Measurements from ENCODE around the gene PPP1R9A.

DNA sequence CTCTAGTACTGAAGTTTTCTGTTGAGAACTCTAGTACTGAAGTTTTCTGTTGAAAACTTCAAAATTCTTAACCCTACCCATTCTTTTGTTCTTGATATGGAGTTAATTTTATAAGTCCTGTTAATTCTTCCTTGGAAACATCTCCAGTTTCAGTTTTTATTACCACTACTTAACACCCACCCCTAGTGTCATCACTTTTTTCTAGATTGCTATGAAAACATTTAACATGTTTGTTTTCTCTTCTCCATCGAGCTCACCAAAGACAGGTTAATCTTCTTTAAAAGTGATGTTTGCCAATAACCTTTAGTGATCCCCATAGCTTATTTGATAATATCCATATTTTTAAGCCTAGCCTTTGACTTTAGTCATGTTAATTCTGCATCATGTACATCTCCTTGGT is 147.9 kb downstream of the PPP1R9A start:
- TF ChIP-seq EP300 (IDR thresholded peaks at IDR 0.05): no peak
- TF ChIP-seq CTCF (IDR thresholded peaks at IDR 0.05): no peak
- TF ChIP-seq POLR2AphosphoS5 (IDR thresholded peaks at IDR 0.05): no peak

All from esophagus muscularis mucosa (tissue), 4 donors.